ENCODE data around the gene DIPK1C. TPM values are rescaled to one million over a fixed set of nuclear protein-coding genes. Genes with fewer than 3 reads are reported as not detected.
A peak's percentile ranks its signal among the peaks of the same experiment; 100 is the strongest.

The DIPK1C gene
- total RNA-seq, 4 donors from 2014 or later, result 1.8 to 4.1 (median 3.5) TPM

DNA sequence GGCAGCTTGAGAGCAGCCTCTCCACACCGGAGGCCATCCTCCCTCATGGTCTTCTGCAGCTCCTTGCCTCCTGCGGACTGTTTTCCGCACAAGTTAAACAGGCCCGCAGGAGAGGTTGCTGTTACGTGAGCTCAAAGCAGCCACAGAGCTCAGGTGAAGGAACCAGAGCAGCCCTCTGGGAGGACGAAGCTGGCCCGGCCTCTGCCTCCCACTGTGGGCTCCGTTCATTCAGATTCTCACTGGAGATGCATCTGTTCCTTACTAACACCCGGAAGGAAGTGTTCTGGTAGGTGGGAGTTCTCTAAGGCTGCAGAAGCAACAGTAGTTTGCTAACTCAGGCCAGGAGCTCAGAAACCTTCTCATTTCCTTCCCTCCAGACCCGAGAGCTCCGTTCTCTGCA is 10.9 kb downstream of the DIPK1C start:
- DNase-seq (ENCODE audit: low spot score in 2 of 2), result no peak

DNA sequence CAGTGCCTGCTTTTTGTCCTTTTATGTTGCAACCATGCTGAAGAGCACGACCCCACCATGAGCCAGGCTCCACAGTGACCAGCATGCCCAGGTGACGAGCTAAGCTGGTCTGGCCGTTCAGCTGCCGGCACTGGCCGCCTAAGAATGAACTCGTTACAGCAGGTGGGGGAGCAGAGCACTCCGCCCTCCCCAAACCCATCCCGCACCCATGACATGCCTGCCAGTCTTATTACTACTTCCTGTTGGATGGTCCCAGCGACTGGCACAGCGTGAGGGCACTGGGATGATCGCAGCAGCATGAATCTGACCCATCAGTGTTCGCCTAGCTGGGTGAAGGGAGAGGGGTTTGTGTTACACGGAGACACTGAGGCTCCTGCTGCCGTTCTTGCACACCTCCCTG is 11.5 kb downstream of the DIPK1C start:
- H3K36me3 ChIP-seq, result no peaks in the 10 kb centered on the region
- TF ChIP-seq POLR2AphosphoS5 (IDR thresholded peaks at IDR 0.05) (no peak), POLR2A (IDR thresholded peaks at IDR 0.05) (no peak), EP300 (IDR thresholded peaks at IDR 0.05) (no peak)
- TF ChIP-seq, protein P1, sequence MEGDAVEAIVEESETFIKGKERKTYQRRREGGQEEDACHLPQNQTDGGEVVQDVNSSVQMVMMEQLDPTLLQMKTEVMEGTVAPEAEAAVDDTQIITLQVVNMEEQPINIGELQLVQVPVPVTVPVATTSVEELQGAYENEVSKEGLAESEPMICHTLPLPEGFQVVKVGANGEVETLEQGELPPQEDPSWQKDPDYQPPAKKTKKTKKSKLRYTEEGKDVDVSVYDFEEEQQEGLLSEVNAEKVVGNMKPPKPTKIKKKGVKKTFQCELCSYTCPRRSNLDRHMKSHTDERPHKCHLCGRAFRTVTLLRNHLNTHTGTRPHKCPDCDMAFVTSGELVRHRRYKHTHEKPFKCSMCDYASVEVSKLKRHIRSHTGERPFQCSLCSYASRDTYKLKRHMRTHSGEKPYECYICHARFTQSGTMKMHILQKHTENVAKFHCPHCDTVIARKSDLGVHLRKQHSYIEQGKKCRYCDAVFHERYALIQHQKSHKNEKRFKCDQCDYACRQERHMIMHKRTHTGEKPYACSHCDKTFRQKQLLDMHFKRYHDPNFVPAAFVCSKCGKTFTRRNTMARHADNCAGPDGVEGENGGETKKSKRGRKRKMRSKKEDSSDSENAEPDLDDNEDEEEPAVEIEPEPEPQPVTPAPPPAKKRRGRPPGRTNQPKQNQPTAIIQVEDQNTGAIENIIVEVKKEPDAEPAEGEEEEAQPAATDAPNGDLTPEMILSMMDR (IDR thresholded peaks at IDR 0.05), result no peak
- no peak for DNase-seq (ENCODE audit: low spot score in 2 of 2)
- no peaks in the 10 kb centered on the region for H3K4me1 ChIP-seq
- H3K27me3 ChIP-seq, result no peaks in the 10 kb centered on the region
- no peak overlapping the region for H3K4me3 ChIP-seq
- 84% methylated on average over 7 of the region's 14 CpGs for WGBS
- no peak overlapping the region for H3K27ac ChIP-seq
- no peaks in the 10 kb centered on the region for H3K9me3 ChIP-seq

More for the DNA sequence above, 10.9 kb downstream of the DIPK1C start:
- Histone ChIP-seq H3K4me3 (no peak overlapping the region), H3K27ac (no peak overlapping the region), H3K9me3 (no peaks in the 10 kb centered on the region), H3K4me1 (no peaks in the 10 kb centered on the region), H3K36me3 (no peaks in the 10 kb centered on the region), H3K27me3 (no peaks in the 10 kb centered on the region)
- TF ChIP-seq, protein P1 (IDR thresholded peaks at IDR 0.05), result no peak
- TF ChIP-seq EP300 (IDR thresholded peaks at IDR 0.05), result no peak
- no peak for TF ChIP-seq POLR2A (IDR thresholded peaks at IDR 0.05)
- no peak for TF ChIP-seq POLR2AphosphoS5 (IDR thresholded peaks at IDR 0.05)
- WGBS, result 92% methylated on average over 11 of the region's 11 CpGs

DNA sequence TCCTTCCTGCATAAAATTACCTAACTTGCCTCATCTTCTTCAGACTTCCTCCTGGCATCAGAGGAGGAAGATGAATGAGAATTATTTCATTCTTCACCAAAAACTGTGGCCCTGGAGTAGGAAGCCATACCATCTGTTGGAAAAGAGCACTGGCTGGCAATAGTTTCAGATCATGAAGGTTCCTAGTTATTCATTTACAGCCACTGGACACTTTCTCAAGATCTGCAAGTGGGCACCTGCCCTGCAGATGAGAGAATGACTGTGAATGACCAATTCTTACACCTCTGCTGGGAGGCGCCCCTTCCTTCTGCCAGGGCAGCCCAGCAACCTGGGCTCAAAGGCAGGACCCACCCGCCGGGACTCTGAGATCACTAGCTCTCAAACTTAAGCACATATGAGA is 13.0 kb downstream of the DIPK1C start:
- TF ChIP-seq EP300 (IDR thresholded peaks at IDR 0.05) (no peak), POLR2A (IDR thresholded peaks at IDR 0.05) (no peak), POLR2AphosphoS5 (IDR thresholded peaks at IDR 0.05) (no peak)
- TF ChIP-seq, protein P1 (IDR thresholded peaks at IDR 0.05), result no peak
- 76% methylated on average over 3 of the region's 3 CpGs for WGBS
- Histone ChIP-seq H3K27ac (no peak overlapping the region), H3K4me3 (no peak overlapping the region), H3K27me3 (no peaks in the 10 kb centered on the region), H3K9me3 (no peaks in the 10 kb centered on the region), H3K36me3 (no peaks in the 10 kb centered on the region), H3K4me1 (no peaks in the 10 kb centered on the region)
- DNase-seq (ENCODE audit: low spot score in 2 of 2), result no peak

DNA sequence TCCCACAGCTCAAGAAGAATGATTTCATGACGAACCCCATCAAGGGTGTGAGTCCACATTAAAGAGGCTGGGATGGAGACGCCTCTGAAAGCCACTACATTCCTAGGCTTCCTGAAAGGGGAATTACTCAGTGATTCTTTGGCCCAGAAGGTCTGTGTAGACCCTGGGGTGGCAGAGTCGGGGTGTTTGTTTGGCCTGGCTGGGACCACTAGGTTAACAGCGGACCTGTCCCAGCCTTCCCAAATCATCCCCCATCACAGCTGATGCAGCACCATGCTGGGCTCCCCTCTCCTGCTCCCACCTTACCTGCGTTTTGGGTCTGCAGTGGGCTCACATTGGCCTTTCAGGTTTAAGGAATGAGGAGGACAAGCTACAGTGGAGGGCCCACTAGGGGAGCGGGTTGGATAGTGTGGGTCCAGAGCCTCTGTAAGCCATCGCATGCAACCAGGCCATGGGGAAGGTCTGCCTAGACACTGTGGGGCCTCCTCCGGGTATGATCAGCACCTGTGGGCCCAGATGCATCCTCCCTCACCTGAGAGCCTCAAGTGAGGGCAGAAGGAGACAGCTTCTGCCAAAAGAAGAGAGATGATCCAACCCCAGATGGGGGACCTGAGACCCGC is 16.2 kb downstream of the DIPK1C start:
- Histone ChIP-seq H3K27me3 (no peaks in the 10 kb centered on the region), H3K36me3 (no peaks in the 10 kb centered on the region), H3K4me3 (no peak overlapping the region), H3K27ac (no peak overlapping the region), H3K9me3 (no peaks in the 10 kb centered on the region), H3K4me1 (no peaks in the 10 kb centered on the region)
- no peak for TF ChIP-seq EP300 (IDR thresholded peaks at IDR 0.05)
- no peak for TF ChIP-seq POLR2A (IDR thresholded peaks at IDR 0.05)
- TF ChIP-seq, protein P1 (IDR thresholded peaks at IDR 0.05), result no peak
- no peak for TF ChIP-seq POLR2AphosphoS5 (IDR thresholded peaks at IDR 0.05)
- WGBS, result 96% methylated on average over 8 of the region's 9 CpGs
- peak in 1 of 2 donors; percentile 72 for DNase-seq (ENCODE audit: low spot score in 2 of 2)

DNA sequence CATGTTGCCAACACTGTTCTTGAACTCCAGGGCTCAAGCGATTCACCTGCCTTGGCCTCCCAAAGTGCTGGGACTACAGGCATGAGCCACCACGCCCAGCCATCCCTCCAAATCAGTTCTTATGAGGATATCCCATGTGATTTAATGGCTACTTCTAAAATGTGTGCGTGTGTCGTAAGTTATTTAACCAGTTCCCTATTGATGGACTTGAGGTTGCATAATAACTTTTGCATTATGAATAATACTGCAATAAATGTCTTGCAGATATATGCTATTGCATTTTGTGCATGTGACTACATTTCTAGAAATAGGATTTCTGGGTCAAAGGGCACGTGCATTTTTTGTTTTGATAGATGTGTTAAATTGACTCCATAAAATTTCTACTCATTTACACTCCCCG is 19.0 kb downstream of the DIPK1C start:
- 94% methylated on average over 6 of the region's 6 CpGs for WGBS
- Histone ChIP-seq H3K27ac (no peak overlapping the region), H3K4me3 (no peak overlapping the region), H3K27me3 (no peaks in the 10 kb centered on the region), H3K9me3 (no peaks in the 10 kb centered on the region), H3K36me3 (no peaks in the 10 kb centered on the region), H3K4me1 (no peaks in the 10 kb centered on the region)
- TF ChIP-seq, protein P1 (IDR thresholded peaks at IDR 0.05), result no peak
- no peak for TF ChIP-seq EP300 (IDR thresholded peaks at IDR 0.05)
- TF ChIP-seq POLR2A (IDR thresholded peaks at IDR 0.05), result no peak
- TF ChIP-seq POLR2AphosphoS5 (IDR thresholded peaks at IDR 0.05), result no peak
- DNase-seq (ENCODE audit: low spot score in 2 of 2), result no peak

All from suprapubic skin (tissue), 4 donors.